Nephron progenitor cell (in vitro differentiated cells): Measurements from ENCODE around the gene FETUB.
"Not testable (repeated sequence)": the region's sequence is repeated elsewhere in the genome, so short reads cannot be mapped to it uniquely, and the experiment has no call there.

Experiments used
- DNase-seq: peaks from one replicate; pipeline ENCODE4 v3.0.0; 2021
- H3K27ac Mint-ChIP-seq: 2 replicates; pipeline ENCODE4 v1.8.0; 2021; ENCODE audit warnings: mild to moderate bottlenecking, moderate library complexity, mixed read lengths
- H3K27me3 Mint-ChIP-seq: 2 replicates; pipeline ENCODE4 v1.8.0; 2021; ENCODE audit warnings: mild to moderate bottlenecking, low read depth, mixed read lengths; ENCODE audit not compliant: poor library complexity
- H3K36me3 Mint-ChIP-seq: 2 replicates; pipeline ENCODE4 v1.8.0; 2021; ENCODE audit warnings: low read depth, mixed read lengths
- H3K4me1 Mint-ChIP-seq: 2 replicates; pipeline ENCODE4 v1.8.0; 2021; ENCODE audit warnings: mixed read lengths
- H3K4me3 Mint-ChIP-seq: 2 replicates; pipeline ENCODE4 v1.8.0; 2021; ENCODE audit warnings: mild to moderate bottlenecking, moderate library complexity, mixed read lengths
- H3K9me3 Mint-ChIP-seq: 2 replicates; pipeline ENCODE4 v1.8.0; 2021; ENCODE audit warnings: mild to moderate bottlenecking, moderate library complexity, mixed read lengths
- TF ChIP-seq, protein P1 (sequence below): fragments of 200-600 bp; sonication (generic); IDR thresholded peaks from 2 replicates; pipeline ENCODE4 v1.5.0; 2021; ENCODE audit warnings: antibody characterized with exemption

The FETUB gene

DNA sequence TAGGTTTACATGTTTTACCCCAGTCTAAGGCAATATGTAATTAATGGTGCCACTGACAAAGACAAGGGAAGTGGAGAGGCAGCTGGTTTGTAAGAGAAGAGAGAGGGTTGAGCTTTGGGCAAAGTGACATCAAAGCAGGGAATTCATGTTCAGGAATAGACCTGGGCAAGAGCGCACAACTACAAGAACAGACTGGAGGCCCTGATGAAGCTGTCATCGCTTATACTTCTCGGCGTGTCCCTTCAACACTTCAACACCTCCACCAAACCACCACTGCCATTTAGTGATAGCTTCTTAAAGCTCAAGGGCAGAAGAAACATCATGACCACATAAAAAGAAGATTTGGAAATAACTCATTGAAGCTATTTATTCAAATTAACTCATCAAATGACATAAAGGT is 57.3 kb downstream of the FETUB start:
- DNase-seq, result no peak
- no peaks in the 10 kb centered on the region for H3K36me3 Mint-ChIP-seq
- no peak overlapping the region for H3K27ac Mint-ChIP-seq
- no peak overlapping the region for H3K4me3 Mint-ChIP-seq
- TF ChIP-seq, protein P1, sequence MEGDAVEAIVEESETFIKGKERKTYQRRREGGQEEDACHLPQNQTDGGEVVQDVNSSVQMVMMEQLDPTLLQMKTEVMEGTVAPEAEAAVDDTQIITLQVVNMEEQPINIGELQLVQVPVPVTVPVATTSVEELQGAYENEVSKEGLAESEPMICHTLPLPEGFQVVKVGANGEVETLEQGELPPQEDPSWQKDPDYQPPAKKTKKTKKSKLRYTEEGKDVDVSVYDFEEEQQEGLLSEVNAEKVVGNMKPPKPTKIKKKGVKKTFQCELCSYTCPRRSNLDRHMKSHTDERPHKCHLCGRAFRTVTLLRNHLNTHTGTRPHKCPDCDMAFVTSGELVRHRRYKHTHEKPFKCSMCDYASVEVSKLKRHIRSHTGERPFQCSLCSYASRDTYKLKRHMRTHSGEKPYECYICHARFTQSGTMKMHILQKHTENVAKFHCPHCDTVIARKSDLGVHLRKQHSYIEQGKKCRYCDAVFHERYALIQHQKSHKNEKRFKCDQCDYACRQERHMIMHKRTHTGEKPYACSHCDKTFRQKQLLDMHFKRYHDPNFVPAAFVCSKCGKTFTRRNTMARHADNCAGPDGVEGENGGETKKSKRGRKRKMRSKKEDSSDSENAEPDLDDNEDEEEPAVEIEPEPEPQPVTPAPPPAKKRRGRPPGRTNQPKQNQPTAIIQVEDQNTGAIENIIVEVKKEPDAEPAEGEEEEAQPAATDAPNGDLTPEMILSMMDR, result no peak
- no peaks in the 10 kb centered on the region for H3K9me3 Mint-ChIP-seq
- no peaks in the 10 kb centered on the region for H3K27me3 Mint-ChIP-seq
- no peaks in the 10 kb centered on the region for H3K4me1 Mint-ChIP-seq

DNA sequence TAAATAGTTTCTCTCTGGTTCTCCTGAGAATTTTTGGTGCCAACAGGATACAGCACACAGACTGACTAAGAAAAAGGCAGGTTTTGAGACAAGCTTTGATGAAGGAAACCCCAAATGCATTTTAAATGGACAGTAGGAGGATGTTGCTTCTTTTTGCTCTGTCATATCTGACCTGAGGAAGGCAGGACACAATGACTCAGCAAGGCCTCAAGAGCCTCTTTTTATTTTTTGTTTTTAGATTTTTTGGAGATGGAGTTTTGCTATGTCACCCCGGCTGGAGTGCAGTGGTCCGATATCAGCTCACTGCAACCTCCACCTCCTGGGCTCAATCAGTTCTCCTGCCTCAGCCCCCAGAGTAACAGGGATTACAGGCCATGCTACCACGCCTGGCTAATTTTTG is 60.1 kb downstream of the FETUB start:
- H3K36me3 Mint-ChIP-seq, result no peaks in the 10 kb centered on the region
- no peaks in the 10 kb centered on the region for H3K4me1 Mint-ChIP-seq
- no peaks in the 10 kb centered on the region for H3K9me3 Mint-ChIP-seq
- H3K27me3 Mint-ChIP-seq, result no peaks in the 10 kb centered on the region
- H3K27ac Mint-ChIP-seq, result no peak overlapping the region
- no peak overlapping the region for H3K4me3 Mint-ChIP-seq
- TF ChIP-seq, protein P1, result no peak
- no peak for DNase-seq

DNA sequence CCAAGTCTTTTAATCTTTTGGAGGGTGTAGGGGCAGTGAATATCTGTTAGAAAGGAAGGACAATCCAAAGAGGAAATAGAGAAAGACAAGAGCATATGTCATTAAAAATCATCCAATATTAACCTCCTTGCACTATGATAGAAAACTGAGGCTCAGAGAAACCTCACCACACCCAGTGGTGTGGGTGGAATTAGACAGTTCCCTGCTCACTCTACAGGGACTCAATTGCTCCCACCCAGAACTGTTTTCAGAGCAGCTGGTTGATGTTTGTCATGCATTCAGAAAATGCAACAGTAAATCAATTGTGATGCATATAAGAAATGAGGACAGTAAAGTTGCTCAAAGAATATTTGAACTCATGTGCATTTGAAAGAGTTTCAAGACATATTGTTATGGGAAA is 62.3 kb downstream of the FETUB start:
- H3K4me1 Mint-ChIP-seq, H3K27me3 Mint-ChIP-seq, H3K27ac Mint-ChIP-seq, H3K9me3 Mint-ChIP-seq, DNase-seq, H3K36me3 Mint-ChIP-seq, H3K4me3 Mint-ChIP-seq: not testable (repeated sequence)
